GM23248 (cell line): Measurements from ENCODE around the gene TMED5.

ENCODE experiments used
- EZH2 ChIP-seq: fragments of 200-600 bp; sonication (generic); IDR thresholded peaks from 2 replicates; pipeline ENCODE4 v1.6.1; 2018; ENCODE audit warnings: antibody characterized with exemption, mild to moderate bottlenecking; ENCODE audit not compliant: insufficient read depth, poor library complexity, severe bottlenecking
- EZH2phosphoT487 ChIP-seq: fragments of 200-600 bp; sonication (generic); IDR thresholded peaks from 2 replicates; pipeline ENCODE4 v1.6.1; 2018; ENCODE audit warnings: antibody characterized with exemption, moderate library complexity, mild to moderate bottlenecking, low read depth; ENCODE audit not compliant: insufficient read depth

DNA sequence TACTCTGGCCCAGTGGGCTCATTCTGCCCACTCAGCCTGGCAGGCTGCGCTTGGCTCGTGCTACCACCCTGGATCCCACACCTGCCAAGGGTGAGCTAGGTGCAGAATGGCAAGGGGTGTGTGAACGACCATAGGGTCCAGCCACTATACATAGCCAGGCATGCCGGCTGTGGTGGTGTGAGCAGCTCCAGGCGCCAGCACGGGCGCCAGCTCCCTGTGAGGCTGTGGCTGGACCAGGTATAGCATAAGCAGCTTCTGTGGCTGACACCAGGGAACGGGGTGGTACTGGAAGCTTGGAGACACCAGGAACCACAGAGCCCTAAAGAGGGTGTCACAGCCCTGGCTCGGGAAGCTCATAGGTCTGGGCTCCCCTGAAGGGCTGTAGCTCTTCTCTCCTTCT, 18.9 kb upstream of the TMED5 start:
- TF ChIP-seq EZH2 (no peak), EZH2phosphoT487 (no peak)
